K562 (cell line): Measurements from ENCODE around the gene TXNRD2. TPM values are rescaled to one million over a fixed set of nuclear protein-coding genes. Genes with fewer than 3 reads are reported as not detected.

Source experiments
- C11orf30 ChIP-seq: fragments of 450-650 bp; IDR thresholded peaks from 2 replicates; pipeline ENCODE4 v1.6.1; 2016; ENCODE audit warnings: low read depth, mild to moderate bottlenecking
- FOXP1 ChIP-seq: sonication (generic); formaldehyde crosslinking; IDR thresholded peaks from 2 replicates; pipeline ENCODE4 v1.8.0; 2022; ENCODE audit warnings: mild to moderate bottlenecking, missing genetic modification reagents
- POLR2AphosphoS2 ChIP-seq: IDR thresholded peaks from 2 replicates; pipeline ENCODE4 v1.6.1; 2012; ENCODE audit warnings: low read length, improper control_type of control experiment
- SRF ChIP-seq, 2 experiments: fragments of 250-450, 450-650 bp in 1 of 2; sonication (Bioruptor Pico) in 1 of 2; sonication (generic) in 1 of 2; formaldehyde crosslinking; IDR thresholded peaks; 2 replicates each; pipeline versions ENCODE4 v1.5.0 to v1.5.1; 2020 to 2022; ENCODE audit warnings: mild to moderate bottlenecking in 1 of 2, missing genetic modification reagents in 1 of 2
- TEAD4 ChIP-seq, 2 experiments: sonication (generic) in 1 of 2; formaldehyde crosslinking in 1 of 2; IDR thresholded peaks; 2 replicates each; pipeline versions ENCODE4 v1.6.1 to v1.8.0; 2012 to 2022; ENCODE audit warnings: borderline replicate concordance in 1 of 2, inconsistent platforms in 1 of 2, low read length in 1 of 2, mild to moderate bottlenecking in 1 of 2, missing genetic modification reagents in 1 of 2
- ZBTB8A ChIP-seq: fragments of 450-650 bp; IDR thresholded peaks from 2 replicates; pipeline ENCODE4 v1.6.1; 2018; ENCODE audit warnings: mild to moderate bottlenecking, moderate library complexity; ENCODE audit not compliant: partially characterized antibody
- ZC3H4 ChIP-seq: sonication (generic); formaldehyde crosslinking; IDR thresholded peaks from 2 replicates; pipeline ENCODE4 v1.9.0; 2021; ENCODE audit warnings: missing genetic modification reagents, borderline replicate concordance
- ZFPM2 ChIP-seq: fragments of 250-450 bp; sonication (Bioruptor Pico); IDR thresholded peaks from 2 replicates; pipeline ENCODE4 v1.5.1; 2022; ENCODE audit warnings: mild to moderate bottlenecking
- ZNF77 ChIP-seq: fragments of 250-450 bp; sonication (Bioruptor Pico); IDR thresholded peaks from 2 replicates; pipeline ENCODE4 v1.5.0; 2020
- polyA plus RNA-seq, 8 experiments: library from polyadenylated mRNA; depleted of rRNA in 4 of 8; stranded (reverse) in 5 of 8; unstranded in 3 of 8; fragments of >200 nt; fragmentation: Nextera tagmentation in 2 of 8; fragmentation: Illumina TruSeq in 1 of 8; extraction: Ambion mirVana in 2 of 8; extraction: Trizol in 1 of 8; gene quantifications; 2 replicates each; pipeline versions ENCODE4 v1.2.1 to v1.2.3, GENCODE V29; 2011 to 2014; ENCODE audit warnings: inconsistent platforms in 1 of 8, missing spikeins in 1 of 8
- total RNA-seq, 7 experiments: library from RNA; depleted of rRNA in 6 of 7; stranded (reverse); fragments of >200 nt in 6 of 7; fragmentation: Illumina TruSeq in 2 of 7; extraction: Trizol in 2 of 7; gene quantifications; 2 replicates each; pipeline versions ENCODE4 v1.2.1 to v1.2.3, GENCODE V29; 2011 to 2021; ENCODE audit warnings: low replicate concordance in 1 of 7
- TF ChIP-seq, protein P1 (sequence below): IDR thresholded peaks from 2 replicates; pipeline ENCODE4 v1.6.1; 2012; ENCODE audit warnings: low read depth, low read length, improper control_type of control experiment, borderline replicate concordance
- TF ChIP-seq, protein P2 (sequence below): fragments of 450-650 bp; formaldehyde crosslinking; IDR thresholded peaks from 2 replicates; pipeline ENCODE4 v1.4.0; 2020; ENCODE audit warnings: mild to moderate bottlenecking
- TF ChIP-seq, protein P3 (sequence below): fragments of 200-600 bp; sonication (generic); IDR thresholded peaks from one replicate; pipeline ENCODE4 v1.6.1; 2012; ENCODE audit warnings: mild to moderate bottlenecking, low read depth, low read length, inconsistent platforms

Gene TXNRD2
- total and polyA plus RNA-seq, 9 of the 15 experiments (the other 6 are each of a cell fraction or from before 2014, with no cell fraction given): 3.3 to 80.2 (median 49.4) TPM

DNA sequence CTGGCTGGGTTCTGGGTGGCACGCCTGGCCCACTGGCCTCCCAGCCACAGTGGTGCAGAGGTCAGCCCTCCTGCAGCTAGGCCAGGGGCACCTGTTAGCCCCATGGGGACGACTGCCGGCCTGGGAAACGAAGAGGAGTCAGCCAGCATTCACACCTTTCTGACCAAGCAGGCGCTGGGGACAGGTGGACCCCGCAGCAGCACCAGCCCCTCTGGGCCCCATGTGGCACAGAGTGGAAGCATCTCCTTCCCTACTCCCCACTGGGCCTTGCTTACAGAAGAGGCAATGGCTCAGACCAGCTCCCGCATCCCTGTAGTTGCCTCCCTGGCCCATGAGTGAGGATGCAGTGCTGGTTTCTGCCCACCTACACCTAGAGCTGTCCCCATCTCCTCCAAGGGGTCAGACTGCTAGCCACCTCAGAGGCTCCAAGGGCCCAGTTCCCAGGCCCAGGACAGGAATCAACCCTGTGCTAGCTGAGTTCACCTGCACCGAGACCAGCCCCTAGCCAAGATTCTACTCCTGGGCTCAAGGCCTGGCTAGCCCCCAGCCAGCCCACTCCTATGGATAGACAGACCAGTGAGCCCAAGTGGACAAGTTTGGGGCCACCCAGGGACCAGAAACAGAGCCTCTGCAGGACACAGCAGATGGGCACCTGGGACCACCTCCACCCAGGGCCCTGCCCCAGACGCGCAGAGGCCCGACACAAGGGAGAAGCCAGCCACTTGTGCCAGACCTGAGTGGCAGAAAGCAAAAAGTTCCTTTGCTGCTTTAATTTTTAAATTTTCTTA is 27.7 kb upstream of the TXNRD2 start (continued):
- TF ChIP-seq, protein P1, sequence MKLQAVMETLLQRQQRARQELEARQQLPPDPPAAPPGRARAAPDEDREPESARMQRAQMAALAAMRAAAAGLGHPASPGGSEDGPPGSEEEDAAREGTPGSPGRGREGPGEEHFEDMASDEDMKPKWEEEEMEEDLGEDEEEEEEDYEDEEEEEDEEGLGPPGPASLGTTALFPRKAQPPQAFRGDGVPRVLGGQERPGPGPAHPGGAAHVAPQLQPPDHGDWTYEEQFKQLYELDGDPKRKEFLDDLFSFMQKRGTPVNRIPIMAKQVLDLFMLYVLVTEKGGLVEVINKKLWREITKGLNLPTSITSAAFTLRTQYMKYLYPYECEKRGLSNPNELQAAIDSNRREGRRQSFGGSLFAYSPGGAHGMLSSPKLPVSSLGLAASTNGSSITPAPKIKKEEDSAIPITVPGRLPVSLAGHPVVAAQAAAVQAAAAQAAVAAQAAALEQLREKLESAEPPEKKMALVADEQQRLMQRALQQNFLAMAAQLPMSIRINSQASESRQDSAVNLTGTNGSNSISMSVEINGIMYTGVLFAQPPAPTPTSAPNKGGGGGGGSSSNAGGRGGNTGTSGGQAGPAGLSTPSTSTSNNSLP: no peak
- TF ChIP-seq, protein P2, sequence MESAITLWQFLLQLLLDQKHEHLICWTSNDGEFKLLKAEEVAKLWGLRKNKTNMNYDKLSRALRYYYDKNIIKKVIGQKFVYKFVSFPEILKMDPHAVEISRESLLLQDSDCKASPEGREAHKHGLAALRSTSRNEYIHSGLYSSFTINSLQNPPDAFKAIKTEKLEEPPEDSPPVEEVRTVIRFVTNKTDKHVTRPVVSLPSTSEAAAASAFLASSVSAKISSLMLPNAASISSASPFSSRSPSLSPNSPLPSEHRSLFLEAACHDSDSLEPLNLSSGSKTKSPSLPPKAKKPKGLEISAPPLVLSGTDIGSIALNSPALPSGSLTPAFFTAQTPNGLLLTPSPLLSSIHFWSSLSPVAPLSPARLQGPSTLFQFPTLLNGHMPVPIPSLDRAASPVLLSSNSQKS (CRISPR knock-in tag): 0 out of 2 replicates have a peak, but pooled peaks have one; percentile 34
- TF ChIP-seq ZC3H4 (CRISPR knock-in tag) (no peak), C11orf30 (no peak), ZFPM2 (CRISPR knock-in tag) (peak; percentile 71; the same call in 1 of the 2 replicates), ZBTB8A (no peak), POLR2AphosphoS2 (peak; percentile 77), ZNF77 (CRISPR knock-in tag) (0 out of 2 replicates have a peak, but pooled peaks have one; percentile 54), FOXP1 (CRISPR knock-in tag) (no peak), TEAD4 (IDR thresholded peaks at IDR 0.05; ENCODE audit: low read length) (no peak), TEAD4 (CRISPR knock-in tag; IDR thresholded peaks at IDR 0.05; ENCODE audit: borderline replicate concordance) (no peak), SRF (CRISPR knock-in tag; IDR thresholded peaks at IDR 0.05) (peak in 1 of 2 experiments; percentile 44; a peak in 1 of 4 replicates)
- TF ChIP-seq, protein P3, sequence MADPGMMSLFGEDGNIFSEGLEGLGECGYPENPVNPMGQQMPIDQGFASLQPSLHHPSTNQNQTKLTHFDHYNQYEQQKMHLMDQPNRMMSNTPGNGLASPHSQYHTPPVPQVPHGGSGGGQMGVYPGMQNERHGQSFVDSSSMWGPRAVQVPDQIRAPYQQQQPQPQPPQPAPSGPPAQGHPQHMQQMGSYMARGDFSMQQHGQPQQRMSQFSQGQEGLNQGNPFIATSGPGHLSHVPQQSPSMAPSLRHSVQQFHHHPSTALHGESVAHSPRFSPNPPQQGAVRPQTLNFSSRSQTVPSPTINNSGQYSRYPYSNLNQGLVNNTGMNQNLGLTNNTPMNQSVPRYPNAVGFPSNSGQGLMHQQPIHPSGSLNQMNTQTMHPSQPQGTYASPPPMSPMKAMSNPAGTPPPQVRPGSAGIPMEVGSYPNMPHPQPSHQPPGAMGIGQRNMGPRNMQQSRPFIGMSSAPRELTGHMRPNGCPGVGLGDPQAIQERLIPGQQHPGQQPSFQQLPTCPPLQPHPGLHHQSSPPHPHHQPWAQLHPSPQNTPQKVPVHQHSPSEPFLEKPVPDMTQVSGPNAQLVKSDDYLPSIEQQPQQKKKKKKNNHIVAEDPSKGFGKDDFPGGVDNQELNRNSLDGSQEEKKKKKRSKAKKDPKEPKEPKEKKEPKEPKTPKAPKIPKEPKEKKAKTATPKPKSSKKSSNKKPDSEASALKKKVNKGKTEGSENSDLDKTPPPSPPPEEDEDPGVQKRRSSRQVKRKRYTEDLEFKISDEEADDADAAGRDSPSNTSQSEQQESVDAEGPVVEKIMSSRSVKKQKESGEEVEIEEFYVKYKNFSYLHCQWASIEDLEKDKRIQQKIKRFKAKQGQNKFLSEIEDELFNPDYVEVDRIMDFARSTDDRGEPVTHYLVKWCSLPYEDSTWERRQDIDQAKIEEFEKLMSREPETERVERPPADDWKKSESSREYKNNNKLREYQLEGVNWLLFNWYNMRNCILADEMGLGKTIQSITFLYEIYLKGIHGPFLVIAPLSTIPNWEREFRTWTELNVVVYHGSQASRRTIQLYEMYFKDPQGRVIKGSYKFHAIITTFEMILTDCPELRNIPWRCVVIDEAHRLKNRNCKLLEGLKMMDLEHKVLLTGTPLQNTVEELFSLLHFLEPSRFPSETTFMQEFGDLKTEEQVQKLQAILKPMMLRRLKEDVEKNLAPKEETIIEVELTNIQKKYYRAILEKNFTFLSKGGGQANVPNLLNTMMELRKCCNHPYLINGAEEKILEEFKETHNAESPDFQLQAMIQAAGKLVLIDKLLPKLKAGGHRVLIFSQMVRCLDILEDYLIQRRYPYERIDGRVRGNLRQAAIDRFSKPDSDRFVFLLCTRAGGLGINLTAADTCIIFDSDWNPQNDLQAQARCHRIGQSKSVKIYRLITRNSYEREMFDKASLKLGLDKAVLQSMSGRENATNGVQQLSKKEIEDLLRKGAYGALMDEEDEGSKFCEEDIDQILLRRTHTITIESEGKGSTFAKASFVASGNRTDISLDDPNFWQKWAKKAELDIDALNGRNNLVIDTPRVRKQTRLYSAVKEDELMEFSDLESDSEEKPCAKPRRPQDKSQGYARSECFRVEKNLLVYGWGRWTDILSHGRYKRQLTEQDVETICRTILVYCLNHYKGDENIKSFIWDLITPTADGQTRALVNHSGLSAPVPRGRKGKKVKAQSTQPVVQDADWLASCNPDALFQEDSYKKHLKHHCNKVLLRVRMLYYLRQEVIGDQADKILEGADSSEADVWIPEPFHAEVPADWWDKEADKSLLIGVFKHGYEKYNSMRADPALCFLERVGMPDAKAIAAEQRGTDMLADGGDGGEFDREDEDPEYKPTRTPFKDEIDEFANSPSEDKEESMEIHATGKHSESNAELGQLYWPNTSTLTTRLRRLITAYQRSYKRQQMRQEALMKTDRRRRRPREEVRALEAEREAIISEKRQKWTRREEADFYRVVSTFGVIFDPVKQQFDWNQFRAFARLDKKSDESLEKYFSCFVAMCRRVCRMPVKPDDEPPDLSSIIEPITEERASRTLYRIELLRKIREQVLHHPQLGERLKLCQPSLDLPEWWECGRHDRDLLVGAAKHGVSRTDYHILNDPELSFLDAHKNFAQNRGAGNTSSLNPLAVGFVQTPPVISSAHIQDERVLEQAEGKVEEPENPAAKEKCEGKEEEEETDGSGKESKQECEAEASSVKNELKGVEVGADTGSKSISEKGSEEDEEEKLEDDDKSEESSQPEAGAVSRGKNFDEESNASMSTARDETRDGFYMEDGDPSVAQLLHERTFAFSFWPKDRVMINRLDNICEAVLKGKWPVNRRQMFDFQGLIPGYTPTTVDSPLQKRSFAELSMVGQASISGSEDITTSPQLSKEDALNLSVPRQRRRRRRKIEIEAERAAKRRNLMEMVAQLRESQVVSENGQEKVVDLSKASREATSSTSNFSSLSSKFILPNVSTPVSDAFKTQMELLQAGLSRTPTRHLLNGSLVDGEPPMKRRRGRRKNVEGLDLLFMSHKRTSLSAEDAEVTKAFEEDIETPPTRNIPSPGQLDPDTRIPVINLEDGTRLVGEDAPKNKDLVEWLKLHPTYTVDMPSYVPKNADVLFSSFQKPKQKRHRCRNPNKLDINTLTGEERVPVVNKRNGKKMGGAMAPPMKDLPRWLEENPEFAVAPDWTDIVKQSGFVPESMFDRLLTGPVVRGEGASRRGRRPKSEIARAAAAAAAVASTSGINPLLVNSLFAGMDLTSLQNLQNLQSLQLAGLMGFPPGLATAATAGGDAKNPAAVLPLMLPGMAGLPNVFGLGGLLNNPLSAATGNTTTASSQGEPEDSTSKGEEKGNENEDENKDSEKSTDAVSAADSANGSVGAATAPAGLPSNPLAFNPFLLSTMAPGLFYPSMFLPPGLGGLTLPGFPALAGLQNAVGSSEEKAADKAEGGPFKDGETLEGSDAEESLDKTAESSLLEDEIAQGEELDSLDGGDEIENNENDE: no peak
